Skeletal muscle tissue (tissue), 4 donors: ENCODE results near the gene CORO2A. TPM values are rescaled to one million over a fixed set of nuclear protein-coding genes. Genes with fewer than 3 reads are reported as not detected.
"Not testable (repeated sequence)": the region's sequence is repeated elsewhere in the genome, so short reads cannot be mapped to it uniquely, and the experiment has no call there.

Experiments
- H3K27ac ChIP-seq: one replicate; pipeline ENCODE4 v1.7.0; 2013; ENCODE audit warnings: mild to moderate bottlenecking, low read depth, low read length, inconsistent platforms
- H3K27me3 ChIP-seq, 3 donors: one replicate each; pipeline ENCODE4 v1.7.0; 2013; ENCODE audit warnings: low read length in 3 of 3; ENCODE audit not compliant: control insufficient read depth in 3 of 3, insufficient read depth in 3 of 3
- H3K36me3 ChIP-seq, 3 donors: one replicate each; pipeline ENCODE4 v1.7.0; 2013; ENCODE audit warnings: low read length in 3 of 3; ENCODE audit not compliant: control insufficient read depth in 3 of 3, insufficient read depth in 3 of 3
- H3K4me1 ChIP-seq, 3 donors: one replicate each; pipeline ENCODE4 v1.7.0; 2013; ENCODE audit warnings: low read length in 3 of 3, mild to moderate bottlenecking in 3 of 3; ENCODE audit not compliant: control insufficient read depth in 3 of 3, insufficient read depth in 3 of 3
- H3K4me3 ChIP-seq, 3 donors: one replicate each; pipeline ENCODE4 v1.7.0; 2013; ENCODE audit warnings: low read length in 3 of 3
- H3K9ac ChIP-seq, 3 donors: one replicate each; pipeline ENCODE4 v1.7.0; 2013; ENCODE audit warnings: low read length in 3 of 3, mild to moderate bottlenecking in 3 of 3, moderate library complexity in 2 of 3, low read depth in 1 of 3
- H3K9me3 ChIP-seq, 3 donors: one replicate each; pipeline ENCODE4 v1.7.0; 2013; ENCODE audit warnings: low read length in 3 of 3; ENCODE audit not compliant: control insufficient read depth in 3 of 3
- total RNA-seq: library from RNA; depleted of rRNA; stranded (reverse); fragments of >200 nt; gene quantifications from one replicate; pipeline ENCODE4 v1.2.3, GENCODE V29; 2014
- donor health status: Osteomylitis.

The CORO2A gene
- total RNA-seq, 1 donor from 2014 or later = under 0.01 TPM

DNA sequence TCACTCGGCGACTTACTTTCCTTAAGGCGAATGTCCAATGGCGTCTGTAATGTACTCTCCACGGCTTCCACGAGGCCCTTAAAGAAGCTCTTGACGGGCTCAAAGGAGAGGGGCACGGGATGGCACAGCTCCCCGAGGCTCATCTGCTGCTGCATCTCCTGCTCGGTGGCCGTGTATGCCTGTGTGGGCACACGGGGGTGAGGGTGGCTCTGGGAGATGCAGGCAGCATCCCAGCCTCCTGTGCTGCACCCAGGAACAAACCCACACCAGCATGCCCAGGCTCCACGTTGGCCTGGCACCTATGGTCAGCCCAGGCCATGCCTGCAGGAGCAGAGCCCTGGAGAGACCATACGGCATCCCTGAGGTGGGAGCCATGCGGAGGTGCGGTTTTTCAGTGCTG, 97.6 kb downstream of the CORO2A start:
- Histone ChIP-seq H3K27me3 (peaks cover 12 to 23% (median 15%) of the 10 kb centered on the region in 3 donors), H3K4me3 (no peak overlapping the region), H3K36me3 (no peaks in the 10 kb centered on the region), H3K4me1 (no peaks in the 10 kb centered on the region), H3K9me3 (no peaks in the 10 kb centered on the region), H3K27ac (no peak overlapping the region), H3K9ac (no peak overlapping the region)

DNA sequence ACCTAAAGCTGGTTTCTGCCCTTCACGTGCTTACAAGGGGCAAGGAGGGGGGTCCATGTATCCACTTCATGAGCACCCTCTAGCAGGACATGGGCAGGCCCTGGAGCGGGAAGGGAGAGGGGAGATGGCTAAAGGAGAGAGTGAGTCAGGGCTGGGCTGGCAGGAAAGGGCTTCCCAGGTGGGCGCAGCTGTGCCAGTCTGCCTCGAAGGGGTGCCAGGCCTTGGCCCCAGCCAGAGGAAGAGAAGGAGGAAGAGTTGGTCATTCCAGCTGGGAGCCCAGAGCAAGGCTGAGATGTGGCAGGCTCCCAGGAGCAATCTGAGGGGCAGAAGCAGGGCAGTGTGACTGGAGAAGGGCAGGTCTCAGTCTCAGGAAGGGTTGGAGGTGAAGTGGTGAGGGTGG, 98.1 kb downstream of the CORO2A start:
- Histone ChIP-seq H3K9me3 (no peaks in the 10 kb centered on the region), H3K27me3 (peaks cover 12 to 27% (median 15%) of the 10 kb centered on the region in 3 donors), H3K36me3 (no peaks in the 10 kb centered on the region), H3K4me3 (no peak overlapping the region), H3K4me1 (no peaks in the 10 kb centered on the region), H3K9ac (no peak overlapping the region), H3K27ac (no peak overlapping the region)

DNA sequence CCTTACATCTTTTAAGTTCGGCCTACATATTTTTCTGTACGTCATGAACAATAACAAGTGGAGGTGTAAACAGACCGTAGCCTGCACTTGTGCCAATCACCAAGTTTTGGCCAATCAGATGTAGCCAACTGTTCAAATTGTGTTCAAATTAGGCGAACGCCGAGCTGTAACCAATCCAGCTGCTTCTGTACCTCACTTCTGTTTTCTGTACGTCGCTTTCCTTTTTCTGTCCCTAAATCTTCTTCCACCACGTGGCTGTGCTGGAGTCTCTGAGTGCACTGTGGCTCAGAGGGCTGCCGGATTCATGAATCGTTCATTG, 99.9 kb downstream of the CORO2A start:
- Histone ChIP-seq H3K27ac (no peak overlapping the region), H3K9ac (no peak overlapping the region), H3K9me3 (no peaks in the 10 kb centered on the region), H3K36me3 (no peaks in the 10 kb centered on the region), H3K4me3 (no peak overlapping the region), H3K4me1 (peaks cover 0 to 4% (median 2%) of the 10 kb centered on the region in 3 donors), H3K27me3 (peaks cover 15 to 39% (median 18%) of the 10 kb centered on the region in 3 donors)

DNA sequence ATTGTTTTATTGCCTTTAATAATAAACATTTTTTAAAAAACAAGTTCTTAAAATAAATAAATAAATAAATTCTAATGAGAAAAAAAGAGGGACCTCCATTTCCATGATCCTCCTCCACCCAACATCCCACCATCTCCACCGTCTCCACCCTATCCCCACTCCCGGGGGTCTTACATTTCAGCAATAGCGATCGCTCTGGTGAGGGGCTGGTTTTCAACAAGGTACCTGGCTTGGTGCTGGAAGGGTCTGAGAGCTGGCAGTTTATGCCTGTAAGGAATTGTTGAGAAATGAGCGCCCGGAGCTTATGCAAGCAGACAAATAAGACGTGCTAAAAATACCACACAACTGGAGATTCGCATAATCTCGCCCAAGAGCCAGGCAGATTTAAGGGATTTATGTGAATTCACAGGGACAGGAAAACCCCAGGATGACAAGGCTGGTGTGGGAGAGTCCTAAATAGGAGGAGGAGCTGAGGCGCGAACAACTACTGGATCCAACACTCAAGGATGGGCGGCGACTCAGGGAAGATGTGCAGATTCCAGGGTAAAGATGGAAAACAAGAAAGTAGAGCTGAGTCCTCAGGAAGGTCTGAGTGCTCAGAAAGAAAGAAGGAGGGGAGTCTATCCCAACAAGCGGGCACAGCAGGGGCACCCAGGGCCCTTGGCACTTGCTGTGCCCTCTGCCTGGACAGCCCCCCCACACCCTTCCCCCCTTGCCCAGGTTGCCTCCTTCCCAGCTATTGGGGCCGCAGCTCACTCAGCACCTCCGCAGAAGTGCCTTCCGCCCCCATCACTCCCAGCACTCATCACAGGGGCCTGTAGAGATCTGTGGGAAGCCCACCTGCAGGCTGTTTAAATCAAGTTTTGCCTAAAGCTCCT, 100.5 kb downstream of the CORO2A start:
- no peaks in the 10 kb centered on the region for H3K9me3 ChIP-seq
- peaks cover 0 to 4% (median 2%) of the 10 kb centered on the region in 3 donors for H3K4me1 ChIP-seq
- no peak overlapping the region for H3K9ac ChIP-seq
- H3K27me3 ChIP-seq = peaks cover 15 to 43% (median 19%) of the 10 kb centered on the region in 3 donors
- H3K27ac ChIP-seq = no peak overlapping the region
- H3K4me3 ChIP-seq = no peak overlapping the region
- H3K36me3 ChIP-seq = no peaks in the 10 kb centered on the region

DNA sequence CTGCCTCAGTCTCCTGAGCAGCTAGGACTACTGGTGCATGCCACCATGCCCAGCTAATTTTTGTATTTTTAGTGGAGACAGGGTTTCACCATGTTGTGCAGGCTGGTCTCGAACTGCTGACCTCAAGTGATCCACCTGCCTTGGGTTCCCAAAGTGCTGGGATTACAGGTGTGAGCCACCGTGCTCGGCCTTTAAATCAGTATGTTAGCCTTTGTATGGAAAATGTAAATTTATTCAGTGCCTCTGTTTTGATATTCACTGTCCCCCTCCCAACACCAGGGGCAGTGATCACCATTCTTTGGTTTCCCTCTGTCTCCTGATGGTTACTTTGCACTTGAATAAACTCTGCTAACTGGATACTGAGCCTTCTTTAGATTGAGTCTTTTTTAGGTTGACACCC, 101.8 kb downstream of the CORO2A start:
- H3K27me3 ChIP-seq = peaks cover 12 to 43% (median 19%) of the 10 kb centered on the region in 3 donors

DNA sequence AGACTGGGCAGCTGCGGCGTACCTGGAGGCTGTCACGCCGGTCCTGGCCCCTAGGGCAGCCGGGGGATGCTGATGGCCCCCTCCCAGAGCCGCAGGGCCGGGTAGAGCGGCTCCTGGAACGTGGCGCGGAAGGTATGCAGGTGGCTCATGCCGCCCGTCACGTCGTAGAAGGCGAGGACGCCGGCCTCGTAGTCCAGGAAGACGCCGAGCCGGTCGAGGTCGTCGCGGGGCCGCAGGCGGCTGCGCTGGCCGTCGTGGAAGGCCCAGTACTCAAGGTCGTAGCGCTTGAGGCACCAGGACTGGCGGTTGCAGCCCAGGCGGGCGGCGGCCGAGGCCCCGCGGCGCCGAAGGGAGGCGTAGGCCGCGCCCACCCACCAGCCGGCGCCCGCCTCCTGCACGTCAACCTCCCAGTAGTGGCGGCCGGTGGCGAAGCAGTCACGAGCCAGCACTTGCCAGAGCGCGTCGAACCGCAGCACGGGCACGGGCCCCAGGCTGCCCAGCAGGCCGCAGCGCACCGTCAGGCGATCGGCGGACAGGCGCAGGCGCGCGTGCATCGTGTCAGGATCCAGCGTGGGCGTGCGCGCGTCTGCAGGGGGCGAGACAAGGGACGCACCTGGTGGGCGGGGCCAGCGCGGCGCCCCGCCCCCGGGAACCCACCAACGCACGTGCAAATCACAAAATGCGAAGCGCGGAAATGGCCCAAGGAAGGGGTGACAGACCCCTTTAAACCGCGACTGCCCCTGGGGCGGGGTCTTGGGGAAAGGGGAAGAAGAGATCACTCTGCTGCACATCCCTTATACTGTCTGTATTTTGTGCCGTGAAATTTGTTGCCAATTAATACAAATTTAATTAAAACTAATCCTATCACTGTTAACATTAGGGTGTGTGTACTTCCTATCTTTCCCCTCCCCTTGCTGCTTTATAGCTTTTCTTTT, 104.8 kb downstream of the CORO2A start:
- Histone ChIP-seq H3K27me3 (peaks cover 7 to 22% (median 11%) of the 10 kb centered on the region in 3 donors), H3K9ac (peak overlapping the region in 1 of 3 donors; percentile 40), H3K27ac (no peak overlapping the region), H3K4me3 (peak overlapping the region; percentile 38 to 66 (median 39)), H3K36me3 (peaks cover 0 to 5% (median 5%) of the 10 kb centered on the region in 3 donors), H3K9me3 (no peaks in the 10 kb centered on the region), H3K4me1 (peaks cover 0 to 8% (median 5%) of the 10 kb centered on the region in 3 donors)

More for the DNA sequence above, 101.8 kb downstream of the CORO2A start:
- H3K4me1 ChIP-seq, H3K36me3 ChIP-seq, H3K9ac ChIP-seq, H3K27ac ChIP-seq, H3K4me3 ChIP-seq, H3K9me3 ChIP-seq: not testable (repeated sequence)

DNA sequence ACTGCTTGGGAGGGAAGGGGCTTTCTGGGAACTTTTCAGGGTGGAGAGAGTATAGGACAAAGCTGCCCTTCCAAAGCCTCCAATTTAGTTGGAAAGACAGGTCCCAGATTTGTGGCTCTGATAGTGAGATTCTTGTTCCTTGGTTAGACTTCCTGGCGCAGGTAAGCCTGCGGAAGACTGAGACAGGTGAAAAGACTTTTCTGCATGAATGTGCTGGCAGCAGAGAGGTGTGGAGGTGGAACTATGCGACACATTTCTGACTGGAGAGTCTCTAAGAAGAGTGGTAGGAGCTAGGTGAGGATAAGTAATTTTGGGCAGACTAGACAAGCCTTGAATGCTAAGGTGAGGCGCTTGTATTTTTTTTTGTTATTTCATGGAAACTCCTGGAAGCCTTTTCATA, 106.0 kb downstream of the CORO2A start:
- Histone ChIP-seq H3K9me3 (no peaks in the 10 kb centered on the region), H3K36me3 (peaks cover 4 to 11% (median 5%) of the 10 kb centered on the region in 3 donors), H3K4me1 (peaks cover 0 to 10% (median 5%) of the 10 kb centered on the region in 3 donors), H3K27me3 (peaks cover 7 to 22% (median 7%) of the 10 kb centered on the region in 3 donors), H3K4me3 (no peak overlapping the region), H3K27ac (no peak overlapping the region), H3K9ac (no peak overlapping the region)

DNA sequence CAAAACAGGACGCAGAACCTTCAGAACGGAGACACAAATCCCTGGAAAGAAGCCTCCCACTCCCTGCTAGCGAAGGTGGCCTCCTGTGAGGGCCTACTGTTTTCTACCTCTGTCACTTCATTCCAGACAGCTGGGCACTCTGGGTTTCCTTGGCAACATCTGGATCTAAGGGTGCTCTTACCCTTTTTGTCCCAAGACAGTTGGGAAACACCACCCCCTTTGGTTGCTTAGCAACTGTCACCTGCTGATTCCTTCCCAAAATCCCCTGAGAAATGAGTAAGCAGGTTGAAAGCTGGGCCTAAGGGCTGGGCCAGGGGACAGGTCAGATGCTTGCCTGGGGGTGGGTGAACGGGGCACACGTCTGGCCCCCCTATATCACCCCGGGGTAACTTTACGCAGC, 106.5 kb downstream of the CORO2A start:
- no peak overlapping the region for H3K27ac ChIP-seq

DNA sequence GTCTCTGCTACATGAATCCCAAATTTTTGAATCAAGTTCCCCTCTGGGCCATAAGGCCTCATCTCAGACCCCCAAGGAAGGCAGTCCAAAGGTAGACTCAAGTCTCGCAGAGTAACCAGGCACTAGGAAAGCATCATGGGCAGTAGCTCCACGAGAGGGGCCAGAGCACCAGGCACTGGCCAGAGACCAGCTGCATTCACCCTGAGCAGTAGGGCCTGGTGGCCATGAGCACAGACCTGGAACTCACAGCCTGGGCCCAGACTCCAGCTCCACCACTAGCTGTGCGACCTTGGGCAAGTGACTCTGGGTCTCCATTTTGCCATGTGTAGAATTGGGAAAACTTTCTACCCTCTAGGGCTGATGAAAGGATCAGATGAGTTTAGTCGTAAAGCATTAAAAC, 107.4 kb downstream of the CORO2A start:
- H3K9me3 ChIP-seq = no peaks in the 10 kb centered on the region
- no peak overlapping the region for H3K4me3 ChIP-seq
- H3K27ac ChIP-seq = no peak overlapping the region
- H3K9ac ChIP-seq = no peak overlapping the region
- peaks cover 5 to 18% (median 12%) of the 10 kb centered on the region in 3 donors for H3K36me3 ChIP-seq
- peaks cover 0 to 15% (median 7%) of the 10 kb centered on the region in 3 donors for H3K4me1 ChIP-seq
- H3K27me3 ChIP-seq = peaks cover 7 to 20% (median 7%) of the 10 kb centered on the region in 3 donors

More for the DNA sequence above, 106.5 kb downstream of the CORO2A start:
- Histone ChIP-seq H3K27me3 (peaks cover 7 to 22% (median 7%) of the 10 kb centered on the region in 3 donors), H3K4me1 (peaks cover 0 to 15% (median 7%) of the 10 kb centered on the region in 3 donors), H3K36me3 (peaks cover 5 to 15% (median 8%) of the 10 kb centered on the region in 3 donors), H3K4me3 (no peak overlapping the region), H3K9me3 (no peaks in the 10 kb centered on the region), H3K9ac (no peak overlapping the region)
